GM19023 (cell line): ENCODE measurements around the gene TCF19.
A peak's percentile ranks its signal among the peaks of the same experiment; 100 is the strongest.

Experiments used
- ATAC-seq: cut with Tn5 transposase; IDR thresholded peaks from one replicate; pipeline ENCODE4 v1.9.1; 2021; ENCODE audit warnings: mild to moderate bottlenecking, moderate library complexity; ENCODE audit not compliant: unreplicated experiment

The TCF19 gene

DNA sequence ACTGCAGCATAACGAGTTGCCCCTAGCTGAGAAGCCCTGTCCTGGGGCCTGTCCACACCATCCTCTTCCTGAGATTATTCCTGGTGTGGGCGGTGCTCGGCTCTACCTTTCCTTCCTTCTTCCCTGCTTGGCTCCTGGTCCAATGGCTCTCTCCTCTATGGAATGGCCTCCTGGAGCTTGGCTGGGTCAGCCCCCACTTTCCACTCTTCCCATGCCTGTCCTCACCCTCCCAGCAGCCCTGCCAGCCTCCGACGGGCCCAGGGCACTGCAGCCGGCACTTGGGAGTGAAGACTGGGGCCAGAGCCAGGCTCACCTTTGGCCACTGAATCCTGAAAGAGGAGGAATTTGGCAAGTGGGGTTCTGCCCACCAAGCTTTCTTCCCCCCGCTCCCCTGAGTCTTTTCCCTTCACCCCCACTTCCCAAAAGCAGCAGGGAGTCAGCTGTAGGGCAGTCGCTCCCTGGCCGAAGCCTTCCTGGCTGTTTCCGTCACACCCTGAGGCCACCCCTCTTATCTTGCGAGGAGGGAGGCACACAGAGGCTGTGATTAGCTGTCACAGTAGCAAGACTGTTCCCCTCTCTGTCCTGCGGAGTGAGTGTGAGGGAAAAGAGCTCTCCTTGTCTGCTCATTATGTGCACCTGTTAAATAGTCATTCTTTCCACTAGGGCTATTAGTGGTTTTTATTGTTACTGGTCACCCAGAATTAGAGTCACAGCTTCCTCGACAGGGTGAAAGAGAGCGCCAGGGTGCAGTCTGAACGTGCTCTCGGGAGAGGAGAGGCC is 31.8 kb upstream of the TCF19 start:
- ATAC-seq, result no peak

DNA sequence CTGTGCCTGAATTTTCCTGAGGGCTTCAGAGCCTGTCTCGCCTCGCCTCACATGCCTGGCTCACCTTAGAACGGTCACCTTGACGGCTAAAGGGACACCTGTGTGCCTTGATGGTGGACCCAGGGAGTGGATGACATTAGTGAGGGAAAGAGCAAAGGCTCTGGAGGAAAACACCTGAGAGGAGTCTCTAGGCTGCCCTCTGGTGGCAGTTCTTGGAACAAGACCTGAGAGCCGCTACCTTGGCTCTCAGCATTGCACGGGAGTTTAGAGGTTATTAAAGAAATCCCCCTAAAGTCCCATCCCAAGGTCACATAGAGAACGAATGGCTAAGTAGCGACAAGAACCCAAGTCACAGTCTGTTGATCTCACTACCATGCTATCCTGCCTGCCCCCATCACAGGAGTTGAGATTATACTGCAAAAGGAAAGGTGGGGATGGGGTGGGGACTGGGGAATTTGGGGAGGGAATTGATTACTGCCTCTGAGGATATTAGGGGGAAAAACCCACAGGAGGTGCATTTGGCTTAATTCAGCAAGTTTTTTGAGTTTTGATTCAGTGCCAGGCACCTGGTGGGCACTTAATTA is 30.2 kb upstream of the TCF19 start:
- ATAC-seq, result no peak

DNA sequence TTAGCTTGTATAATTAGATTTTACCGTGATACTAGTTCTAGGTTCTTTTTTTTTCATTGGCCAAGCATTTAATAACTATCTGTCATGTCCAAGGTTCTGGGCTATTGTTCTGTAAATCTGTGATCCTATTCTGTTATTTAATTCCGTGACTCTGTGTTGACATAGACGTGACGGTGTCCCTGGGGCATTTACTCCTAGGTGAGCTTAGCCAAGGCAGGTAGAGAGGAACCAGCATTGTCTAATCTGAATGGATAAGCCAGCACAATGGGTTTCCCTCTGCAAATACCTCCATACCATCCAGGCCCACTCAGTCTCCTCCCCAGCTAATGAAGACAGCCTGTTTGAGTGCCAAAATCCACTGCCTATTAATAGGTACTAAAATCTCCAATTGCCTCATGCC is 29.3 kb upstream of the TCF19 start:
- no peak for ATAC-seq

DNA sequence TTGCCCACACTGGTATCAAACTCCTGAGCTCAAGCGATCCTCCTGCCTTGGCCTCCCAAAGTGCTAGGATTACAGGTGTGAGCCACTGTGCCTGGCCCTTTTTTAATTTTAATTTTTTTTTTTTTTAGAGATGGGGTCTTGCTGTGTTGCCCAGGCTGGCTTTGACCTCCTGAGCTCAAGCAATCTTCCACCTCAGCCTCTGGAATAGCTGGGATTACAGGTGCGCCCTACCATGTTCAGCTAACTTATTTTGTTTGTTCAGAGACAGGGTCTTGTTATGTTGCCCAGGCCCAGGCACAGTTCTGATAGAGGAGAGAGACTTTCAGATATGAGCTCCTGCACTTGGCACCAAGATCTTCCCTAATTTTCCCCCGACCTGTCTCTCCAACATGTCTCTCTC is 27.6 kb upstream of the TCF19 start:
- no peak for ATAC-seq

DNA sequence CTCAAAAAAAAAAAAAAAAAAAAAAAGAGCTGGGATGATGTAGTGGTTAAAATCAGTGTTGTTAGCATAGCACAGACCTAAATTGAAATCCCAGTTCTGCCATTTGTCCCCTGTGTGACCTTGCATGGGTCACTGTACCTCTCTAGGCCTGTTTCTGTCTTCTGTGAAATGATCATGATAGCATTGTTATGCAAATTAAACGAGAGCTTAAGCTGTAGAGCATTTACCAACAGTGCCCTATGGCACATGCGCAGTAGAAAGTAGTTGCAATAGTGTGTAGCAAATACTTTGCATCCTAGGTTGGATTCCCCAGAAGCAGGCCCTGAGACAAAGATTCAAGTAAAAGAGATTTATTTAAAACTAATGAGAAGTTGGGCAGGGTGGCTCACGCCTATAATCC is 26.8 kb upstream of the TCF19 start:
- ATAC-seq, result no peak

DNA sequence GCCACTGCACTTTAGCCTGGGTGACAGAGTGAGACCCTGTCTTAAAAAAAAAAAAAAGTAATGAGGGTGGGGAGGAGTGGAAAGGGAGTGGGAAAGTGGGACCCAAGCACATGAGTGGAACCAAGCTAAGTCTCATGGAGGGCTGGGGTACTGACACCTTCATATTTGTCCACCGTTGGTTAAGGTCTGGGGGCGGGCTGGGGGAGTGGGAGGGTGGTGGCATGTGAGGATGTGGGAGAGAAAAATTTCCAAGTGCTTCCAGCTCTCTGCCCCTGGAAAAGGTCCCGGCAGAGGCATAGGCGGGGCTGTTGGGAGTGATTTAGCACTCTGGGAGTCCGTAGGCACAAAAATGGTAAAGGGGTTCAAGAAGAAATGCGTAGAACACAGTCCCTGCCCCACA is 25.6 kb upstream of the TCF19 start:
- ATAC-seq, result no peak

DNA sequence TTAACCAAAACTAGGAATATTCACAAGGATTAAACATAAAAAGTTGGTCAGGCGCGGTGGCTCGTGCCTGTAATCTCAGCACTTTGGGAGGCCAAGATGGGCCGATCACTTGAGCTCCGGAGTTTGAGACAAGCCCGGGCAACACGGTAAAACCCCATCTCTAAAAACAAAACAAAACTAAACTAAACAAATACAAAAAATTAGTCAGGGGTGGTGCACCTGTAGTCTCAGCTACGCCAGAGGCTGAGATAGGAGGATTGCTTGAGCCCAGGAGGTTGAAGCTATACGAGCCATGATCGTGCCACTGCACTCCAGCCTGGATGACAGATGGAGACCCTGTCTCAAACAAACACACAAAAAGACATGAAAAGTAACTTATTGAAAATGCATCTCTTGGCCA is 22.7 kb upstream of the TCF19 start:
- ATAC-seq, result no peak

DNA sequence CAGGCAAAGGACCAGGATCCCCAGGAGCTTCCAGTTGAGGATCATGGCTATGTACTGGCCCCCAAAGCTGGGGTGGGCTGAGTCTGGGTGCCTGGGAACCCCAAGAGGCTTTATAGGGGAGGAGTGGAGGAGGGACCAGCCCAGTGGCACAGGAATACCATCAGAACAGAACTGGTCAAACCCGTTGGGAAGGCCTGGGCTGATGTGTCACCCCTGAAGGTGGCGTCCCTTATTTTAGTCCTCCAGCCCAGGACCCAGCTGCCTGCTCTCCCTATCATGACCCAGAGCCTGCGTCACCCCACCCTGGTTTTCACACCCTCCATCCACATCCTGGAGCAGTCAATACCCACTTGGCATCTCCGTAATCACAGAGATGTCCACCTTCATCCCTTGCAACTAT is 19.4 kb upstream of the TCF19 start, which contains the start of gene PSORS1C2:
Gene PSORS1C2 (minus strand): TSS at position 85 of the 400 bp plus-strand sequence. CDS start 40 bp downstream, at position 45.
- ATAC-seq, result no peak

DNA sequence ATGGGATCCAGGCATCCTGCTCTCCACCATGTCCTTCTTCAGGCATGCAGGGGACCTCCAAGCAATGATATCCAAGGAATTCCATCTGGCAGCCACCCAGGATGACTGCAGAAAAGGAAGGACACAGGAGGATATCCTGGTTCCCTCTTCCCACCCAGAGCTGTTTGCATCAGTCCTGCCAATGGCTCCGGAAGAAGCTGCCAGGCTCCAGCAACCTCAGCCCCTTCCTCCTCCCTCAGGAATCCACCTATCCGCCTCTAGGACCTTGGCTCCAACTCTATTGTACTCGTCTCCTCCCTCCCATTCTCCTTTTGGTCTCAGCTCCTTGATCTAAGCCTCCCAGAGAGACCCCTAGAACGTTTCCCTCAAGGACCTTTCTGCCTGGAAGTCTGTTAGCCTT is 18.8 kb upstream of the TCF19 start:
- no peak for ATAC-seq

DNA sequence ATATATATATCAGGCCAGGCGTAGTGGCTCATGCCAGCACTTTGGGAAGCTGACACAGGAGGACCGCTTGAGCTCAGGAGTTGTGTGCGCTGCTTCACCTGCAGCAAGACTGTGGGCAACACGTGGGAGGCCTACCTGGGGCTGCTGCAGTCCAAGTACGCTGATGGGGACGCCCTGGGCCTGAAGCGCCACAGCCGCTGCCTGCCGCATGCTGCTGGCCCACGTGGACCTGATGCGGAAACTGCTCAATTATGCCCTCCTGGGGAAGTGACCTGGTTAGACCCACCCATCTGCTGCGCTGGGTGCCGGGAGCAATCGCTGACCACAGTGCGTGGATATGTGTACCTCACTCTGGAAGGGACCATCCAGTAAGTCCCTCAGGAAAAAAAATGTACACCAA is 17.7 kb upstream of the TCF19 start:
- no peak for ATAC-seq

DNA sequence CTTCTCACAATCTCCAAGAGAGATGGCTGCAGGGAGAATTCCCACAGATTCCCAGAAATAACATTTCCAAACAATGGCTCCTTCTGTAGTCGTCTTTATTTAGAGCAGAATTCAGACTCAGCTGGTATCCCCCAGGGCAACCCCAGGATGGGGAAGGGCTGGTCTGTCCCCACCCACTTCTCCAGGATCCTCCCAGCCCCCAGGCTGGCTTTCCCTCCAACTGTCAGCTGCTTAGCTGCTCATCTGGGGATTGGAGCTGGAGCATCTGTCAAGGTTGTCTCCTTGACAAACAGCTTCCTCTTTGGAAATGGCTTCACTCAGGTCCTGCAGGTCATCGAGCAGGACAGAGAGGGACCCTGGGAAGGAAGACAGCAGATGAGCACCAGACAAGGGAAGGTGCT is 16.0 kb upstream of the TCF19 start:
- ATAC-seq, result no peak

DNA sequence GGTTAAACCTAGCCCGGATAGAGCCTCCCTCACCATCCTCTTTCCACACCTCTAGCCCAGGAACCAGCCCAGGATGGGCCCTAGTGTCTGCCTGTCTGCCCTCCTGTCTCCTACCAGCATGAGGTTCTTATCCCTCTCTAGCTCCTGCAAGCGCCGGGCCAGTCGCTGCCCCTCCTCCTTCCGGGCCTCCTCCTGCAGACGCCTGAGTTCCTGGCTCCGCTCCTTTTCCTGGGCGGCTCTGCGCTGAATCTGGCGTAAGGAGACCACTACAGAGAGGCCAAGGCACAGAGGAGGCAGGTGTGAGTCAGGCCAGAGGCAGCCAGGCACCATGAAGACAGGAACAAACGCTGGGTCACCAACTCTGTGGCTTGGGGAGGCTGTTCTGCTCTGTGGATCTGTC is 15.2 kb upstream of the TCF19 start:
- no peak for ATAC-seq

DNA sequence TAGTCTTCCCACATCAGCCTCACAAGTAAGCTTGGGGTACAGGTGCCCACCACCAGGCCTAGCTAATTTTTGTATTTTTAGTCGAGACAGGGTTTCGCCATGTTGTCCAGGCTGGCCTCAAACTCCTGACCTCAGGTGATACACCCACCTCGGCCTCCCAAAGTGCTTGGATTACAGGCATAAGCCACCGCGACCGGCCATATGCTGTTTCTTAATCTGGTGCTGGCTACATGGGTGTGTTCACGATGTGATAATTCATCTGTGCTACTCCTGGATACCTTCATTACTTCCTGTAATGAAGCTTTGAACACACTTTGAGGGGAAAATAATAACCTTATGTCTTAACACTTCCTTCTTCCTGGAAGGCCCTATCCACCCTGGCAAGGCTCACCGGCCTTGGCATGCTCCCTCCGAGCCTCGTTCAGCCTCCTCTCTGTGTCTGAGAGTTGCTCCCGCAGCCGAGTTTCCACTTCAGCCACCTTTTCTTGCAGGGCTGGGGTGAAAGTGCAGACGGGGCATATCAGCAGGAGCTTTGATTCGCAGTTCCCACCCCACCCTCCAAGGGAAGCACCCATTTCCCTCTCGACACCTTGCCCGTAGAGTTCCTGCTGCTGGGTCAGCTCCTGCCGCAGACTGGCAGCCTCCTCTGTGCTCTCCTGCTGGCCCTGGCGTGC is 14.0 kb upstream of the TCF19 start:
- ATAC-seq, result no peak

DNA sequence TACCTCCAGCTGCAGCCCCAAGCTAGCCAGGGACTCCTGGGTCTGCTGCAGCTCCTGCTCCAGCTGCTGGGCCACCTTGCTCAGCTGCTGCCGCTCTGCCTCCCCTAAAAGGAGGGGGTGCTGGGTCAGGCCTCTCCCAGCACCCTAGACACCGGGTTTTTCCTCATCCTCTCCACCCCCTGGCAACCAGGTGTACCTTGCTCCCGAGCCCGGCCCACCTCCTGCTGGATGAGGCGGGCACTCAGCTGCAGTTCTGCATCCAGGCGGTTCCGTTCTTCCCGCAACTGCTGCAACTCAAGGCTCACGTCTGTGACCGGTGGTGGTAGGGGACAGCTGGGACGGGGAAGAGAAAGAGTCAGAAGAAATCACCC is 13.4 kb upstream of the TCF19 start:
- ATAC-seq, result no peak

DNA sequence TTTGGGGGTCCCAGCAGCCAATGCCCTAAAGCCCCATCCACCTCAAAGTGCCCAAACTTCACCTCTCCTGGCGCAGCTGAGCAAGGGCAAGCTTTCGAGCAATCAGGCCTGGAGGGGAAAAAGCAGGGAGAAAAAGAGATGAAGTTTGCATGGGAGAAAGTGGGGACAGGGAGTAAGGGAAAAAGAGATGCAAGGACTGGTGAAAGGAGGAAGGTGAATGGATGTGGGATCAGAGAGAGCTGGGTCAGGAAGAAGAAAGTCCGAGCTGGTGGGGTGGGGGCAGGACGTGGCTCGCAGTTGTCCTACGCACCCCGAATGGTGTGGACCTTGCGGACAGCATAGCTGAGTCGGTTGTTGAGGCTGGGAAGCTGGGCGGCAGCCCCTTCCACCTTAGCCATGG is 13.0 kb upstream of the TCF19 start:
- no peak for ATAC-seq

DNA sequence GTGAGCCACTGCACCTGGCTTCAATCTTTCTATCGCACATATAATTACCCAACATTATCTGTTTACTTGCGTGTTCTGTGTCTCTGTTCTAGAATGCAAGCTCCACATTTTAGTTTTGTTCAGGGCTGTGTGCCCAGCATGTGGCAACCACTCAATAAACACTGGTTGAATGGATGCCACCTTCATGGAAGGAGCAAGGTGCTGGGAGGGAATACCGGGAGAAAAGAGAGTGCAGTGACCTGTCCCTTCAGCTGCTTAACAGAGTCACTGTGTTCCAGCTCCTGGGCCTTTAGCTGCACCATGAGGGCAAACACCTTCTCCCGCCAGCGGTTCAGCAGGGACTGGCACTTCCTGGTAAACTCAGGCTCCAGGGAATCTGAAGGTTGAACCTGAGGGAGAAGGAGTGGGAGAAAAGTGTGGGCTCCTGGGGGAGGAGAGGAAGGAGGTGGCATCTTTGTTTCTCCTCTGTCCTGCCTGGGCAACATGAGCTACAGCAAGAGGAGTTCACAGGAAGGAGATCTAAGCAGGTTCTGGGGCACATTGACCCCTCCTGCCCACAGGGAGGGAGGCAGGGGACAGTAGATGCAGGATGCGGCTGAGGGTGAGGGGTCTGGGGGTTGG is 8.5 kb upstream of the TCF19 start:
- no peak for ATAC-seq

DNA sequence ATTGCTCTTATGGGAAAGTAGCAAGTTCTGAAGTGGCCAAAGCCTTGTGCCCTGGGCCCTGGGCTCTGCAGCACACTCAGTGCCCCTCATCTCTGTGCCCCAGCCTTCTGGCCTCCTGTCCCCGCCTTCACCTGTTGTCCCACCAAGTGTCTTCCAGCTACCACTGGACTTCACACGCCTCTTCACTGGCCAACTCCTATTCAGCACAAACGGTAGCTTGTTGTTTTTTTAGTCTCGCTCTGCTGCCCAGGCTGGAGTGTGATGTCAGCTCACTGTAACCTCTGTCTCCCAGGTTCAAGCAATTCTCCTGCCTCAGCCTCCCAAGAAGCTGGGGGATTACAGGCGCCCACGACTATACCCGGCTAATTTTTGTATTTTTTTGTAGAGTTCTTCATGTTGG is 5.6 kb upstream of the TCF19 start:
- no peak for ATAC-seq

DNA sequence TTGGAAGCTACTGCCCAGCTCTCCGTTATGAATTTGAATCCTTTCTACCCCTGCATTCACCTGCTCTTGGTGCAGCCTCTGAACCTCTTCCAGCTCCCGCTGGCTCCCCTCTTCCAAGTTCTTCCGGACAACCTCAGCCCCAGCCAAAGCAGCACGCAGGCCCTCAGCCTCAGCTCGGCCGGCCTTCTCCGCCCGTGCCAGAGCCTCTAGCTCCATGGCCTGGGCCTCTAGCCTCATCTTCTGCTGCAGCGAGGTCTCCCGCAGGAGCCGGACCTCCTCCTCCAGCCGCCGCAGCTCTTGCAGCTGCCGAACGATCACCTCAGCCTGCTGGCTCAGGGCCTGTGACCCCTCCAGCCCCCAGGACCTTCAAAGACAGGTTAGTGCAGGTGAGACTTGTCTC is 4.0 kb upstream of the TCF19 start:
- ATAC-seq, result no peak

DNA sequence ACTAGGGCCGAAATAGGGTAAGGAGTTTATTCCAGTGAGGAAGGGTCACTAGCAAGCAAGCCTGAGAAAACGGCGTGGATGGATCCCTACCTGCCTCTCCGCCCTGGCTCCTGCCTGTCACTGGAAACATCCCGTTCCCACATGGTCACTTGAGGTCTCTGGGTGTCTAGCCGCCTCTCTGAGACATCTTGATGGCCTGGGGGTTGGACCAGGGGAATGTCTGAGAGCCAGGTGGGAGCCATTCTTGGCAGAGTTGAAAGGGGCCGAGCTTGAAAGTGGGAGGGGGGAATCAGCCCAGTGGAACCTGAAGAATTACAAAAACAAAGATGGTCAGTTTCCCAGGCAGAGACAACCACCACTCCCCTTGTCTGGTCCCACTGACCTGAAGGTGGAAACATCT is 1.7 kb upstream of the TCF19 start:
- no peak for ATAC-seq

DNA sequence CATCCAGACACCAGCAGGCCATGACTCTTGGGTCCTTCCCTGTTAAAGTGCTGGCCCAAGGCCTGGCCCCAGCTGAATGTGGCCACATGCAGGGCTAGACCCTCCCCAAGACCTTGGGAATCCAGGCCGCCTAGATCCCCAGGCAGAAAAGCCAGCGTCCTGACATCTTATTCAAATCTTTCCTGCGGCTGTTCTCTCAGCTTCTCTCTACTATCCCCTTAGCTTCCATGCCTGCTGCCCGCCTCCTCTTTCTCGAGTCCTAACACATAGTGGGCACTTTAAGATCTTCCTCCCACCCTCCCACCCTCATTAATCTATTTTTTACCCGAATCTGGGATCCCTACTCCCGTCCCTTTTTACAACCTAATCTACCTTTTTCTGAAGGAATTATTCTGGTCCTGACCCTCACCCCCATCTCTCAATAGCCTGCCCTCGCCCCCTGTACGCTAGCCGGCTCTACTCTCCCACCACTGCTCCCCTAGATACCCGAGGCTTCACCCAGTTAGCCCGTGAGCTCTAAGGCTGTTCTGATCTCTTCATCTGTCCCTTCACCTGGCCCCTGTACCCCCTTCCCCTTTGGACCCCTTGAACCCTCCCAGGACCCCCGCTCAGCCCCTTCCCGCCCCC is 763 bp upstream of the TCF19 start, which contains the start of gene CCHCR1:
Gene CCHCR1 (minus strand): TSS at position 290 of the 627 bp plus-strand sequence. CDS start 202 bp downstream, at position 88.
- ATAC-seq, result peak; percentile 6
